ENCODE data around the gene GRIK4.

The GRIK4 gene

DNA sequence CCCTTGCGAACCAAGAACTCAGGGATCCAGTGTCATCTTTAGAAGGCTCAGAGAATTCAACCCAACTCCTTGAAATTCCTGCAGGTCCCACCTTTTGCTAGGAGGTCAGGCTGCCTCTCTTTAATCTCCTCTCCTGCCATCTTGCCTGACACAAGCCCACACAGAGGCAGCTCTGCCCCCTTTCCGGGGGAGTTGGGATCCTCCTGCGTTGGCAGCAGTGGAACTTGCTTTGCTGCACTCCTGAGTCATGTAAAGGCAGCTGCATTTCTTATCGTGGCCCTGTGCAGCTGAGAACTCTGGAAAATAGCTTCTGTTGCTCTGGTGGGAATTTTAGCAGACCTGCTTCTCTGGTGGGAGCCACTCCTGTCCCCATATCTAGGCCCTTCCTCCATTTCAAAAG lies 370.0 kb downstream of the GRIK4 start:
- no peak for DNase-seq (ENCODE audit: low spot score)

DNA sequence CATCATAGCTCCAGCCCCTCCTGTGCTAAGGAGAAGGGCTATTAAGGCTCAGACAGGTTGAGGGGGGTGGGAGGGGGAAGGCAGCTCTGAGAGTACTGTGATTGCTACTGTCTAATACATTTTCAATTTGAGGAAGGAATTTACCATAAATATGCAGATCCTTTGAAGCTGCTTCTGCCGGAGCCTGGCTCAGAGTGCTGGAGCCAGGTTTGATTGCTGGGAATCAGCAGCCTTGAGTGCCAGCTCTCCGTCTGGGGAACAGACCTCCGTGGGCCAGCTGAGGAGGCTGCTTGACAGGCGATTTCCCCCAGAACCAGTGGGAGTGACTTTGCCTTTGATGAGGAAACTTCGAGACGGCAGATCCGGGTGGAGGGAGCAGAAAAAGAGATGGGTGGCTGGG lies 370.6 kb downstream of the GRIK4 start:
- no peak for DNase-seq (ENCODE audit: low spot score)

DNA sequence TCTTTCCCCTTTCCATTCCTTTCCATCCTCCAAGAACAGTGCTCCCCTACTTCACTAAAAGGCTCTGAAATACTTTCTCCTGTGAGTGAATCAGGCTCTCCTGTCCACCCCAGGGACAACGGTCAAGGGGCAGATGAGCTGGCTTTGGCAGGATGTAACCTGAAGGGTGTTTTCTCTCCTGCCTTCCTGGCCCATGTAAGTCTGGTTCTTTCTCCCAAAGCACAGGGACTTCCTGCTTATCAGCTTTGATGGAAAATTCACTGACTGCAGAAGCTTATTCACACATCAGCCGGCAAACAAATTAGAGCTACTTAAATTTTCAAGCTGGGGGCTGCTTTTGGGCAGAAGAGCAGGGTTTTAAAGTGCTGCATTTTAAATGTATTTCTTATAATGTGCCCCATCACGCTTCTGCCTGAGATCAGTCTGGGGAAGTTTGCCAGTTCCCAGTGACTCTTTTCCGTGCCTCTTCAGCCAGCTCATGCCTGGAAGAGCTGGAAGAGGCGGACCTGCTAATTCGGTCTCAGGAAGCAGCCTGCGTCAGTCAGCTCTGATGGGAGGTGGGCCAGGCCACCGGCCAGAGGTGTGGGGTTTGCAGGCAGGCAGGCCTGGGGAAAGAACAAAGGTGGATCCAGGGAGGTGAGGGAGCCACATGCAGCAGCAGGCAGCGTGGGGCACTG lies 372.0 kb downstream of the GRIK4 start:
- no peak for DNase-seq (ENCODE audit: low spot score)

DNA sequence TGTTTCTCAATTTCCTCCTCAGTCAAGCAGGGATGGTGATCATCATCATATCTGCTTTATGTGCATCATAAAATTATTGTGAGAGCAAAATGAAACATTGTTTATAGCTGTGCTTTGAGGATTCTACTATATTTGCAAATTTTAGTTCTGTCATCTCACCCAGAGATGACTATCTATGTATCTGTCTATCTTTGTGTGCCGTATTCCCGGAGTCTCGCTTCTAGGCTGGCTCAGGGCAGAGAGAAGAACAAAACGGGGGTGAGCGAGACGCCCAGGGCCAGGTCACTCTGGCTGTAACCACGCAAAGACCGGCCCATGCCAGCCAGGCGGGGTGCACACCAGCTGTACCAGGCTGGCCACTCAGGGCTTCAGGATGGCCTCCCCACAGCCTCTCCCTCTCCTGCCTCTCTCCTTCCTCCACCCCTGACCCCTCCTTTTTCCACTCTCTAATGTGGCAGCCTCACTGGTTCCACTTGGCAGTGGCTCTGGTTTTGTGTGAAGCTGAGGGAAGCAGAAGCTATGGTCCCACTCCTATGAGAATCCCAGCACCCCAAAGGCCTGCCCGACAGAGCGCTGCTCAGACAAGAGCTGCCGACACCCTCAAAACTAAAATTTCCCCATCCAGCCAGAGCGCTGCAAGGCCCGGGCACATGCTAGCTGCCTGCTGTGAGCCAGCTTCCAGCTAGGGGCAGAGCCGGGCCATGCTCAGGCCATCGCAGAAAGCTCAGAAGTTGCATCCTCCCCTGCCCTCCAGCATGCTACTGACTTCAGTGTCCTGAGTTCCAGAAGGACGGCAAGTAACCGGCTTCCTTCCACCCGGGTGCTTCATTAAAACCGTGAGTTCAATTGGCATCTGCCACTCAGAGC lies 372.8 kb downstream of the GRIK4 start:
- no peak for DNase-seq (ENCODE audit: low spot score)

DNA sequence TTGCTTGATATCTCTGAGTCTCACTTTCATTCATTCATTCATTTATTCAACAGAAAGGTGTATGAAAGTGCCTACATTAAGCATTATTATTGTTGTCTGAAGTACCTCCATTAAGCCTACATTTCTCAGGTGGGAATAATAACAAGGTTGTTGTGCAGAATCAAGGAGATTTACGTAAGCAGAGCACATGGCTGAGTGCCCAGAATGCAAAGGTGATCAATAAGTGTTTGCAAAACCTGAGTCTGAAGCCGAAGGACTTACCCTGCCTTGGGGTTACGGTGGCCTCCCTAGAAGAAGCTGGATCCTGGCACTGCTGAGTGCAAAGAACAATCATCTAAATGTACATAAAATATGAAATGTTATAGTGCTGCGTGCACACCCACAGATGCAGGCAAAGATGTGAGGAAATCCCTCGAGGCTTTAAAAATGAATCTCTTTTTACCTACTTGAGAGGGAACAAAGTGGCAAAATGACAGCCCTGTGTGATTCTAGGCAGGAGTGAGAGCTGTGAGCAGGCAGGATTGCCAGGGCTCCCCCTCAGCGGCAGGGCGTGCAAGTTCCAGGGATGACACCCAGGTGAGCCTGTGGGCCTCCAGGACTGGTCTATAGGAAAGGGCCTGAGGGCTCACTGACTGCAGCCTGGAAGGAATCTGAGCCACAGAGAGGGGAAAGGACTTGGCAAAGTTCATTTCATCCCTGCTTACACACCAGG lies 379.2 kb downstream of the GRIK4 start:
- DNase-seq (ENCODE audit: low spot score), result no peak

DNA sequence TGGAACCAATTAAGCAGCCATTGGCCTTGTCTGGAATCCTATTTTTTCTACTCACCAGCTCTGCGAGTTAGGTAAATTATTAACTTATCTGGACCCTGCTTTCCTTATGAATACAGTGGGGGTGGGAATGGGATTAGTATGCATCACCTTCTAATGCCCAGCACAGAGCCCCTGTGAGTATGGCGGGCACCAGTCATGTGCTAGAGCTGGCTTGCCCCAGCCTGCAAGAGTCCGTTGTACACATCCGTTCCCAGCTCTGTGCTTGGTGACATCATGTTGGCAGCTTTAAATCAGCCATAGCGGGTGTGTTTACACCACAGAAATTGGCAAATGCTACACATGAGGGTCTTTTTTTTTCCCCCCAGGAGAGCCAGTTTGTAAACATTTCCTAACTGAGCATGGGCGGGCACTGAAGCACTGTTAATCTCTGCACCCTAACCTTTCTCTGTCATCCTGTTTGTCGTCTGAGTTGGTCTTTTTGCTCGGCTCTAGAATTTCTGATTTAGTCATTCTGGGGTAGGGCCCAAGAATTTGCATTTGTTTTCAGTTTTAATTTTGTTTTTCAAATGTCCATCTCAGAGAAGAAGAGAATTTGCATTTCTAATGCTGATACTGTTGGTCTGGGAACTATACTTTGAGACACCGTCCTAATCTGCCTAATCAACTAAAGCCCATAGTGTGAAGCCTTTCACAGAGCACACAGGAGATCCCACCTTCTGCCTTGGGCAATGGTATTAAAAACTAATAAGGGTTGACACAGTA lies 382.1 kb downstream of the GRIK4 start:
- DNase-seq (ENCODE audit: low spot score), result no peak

DNA sequence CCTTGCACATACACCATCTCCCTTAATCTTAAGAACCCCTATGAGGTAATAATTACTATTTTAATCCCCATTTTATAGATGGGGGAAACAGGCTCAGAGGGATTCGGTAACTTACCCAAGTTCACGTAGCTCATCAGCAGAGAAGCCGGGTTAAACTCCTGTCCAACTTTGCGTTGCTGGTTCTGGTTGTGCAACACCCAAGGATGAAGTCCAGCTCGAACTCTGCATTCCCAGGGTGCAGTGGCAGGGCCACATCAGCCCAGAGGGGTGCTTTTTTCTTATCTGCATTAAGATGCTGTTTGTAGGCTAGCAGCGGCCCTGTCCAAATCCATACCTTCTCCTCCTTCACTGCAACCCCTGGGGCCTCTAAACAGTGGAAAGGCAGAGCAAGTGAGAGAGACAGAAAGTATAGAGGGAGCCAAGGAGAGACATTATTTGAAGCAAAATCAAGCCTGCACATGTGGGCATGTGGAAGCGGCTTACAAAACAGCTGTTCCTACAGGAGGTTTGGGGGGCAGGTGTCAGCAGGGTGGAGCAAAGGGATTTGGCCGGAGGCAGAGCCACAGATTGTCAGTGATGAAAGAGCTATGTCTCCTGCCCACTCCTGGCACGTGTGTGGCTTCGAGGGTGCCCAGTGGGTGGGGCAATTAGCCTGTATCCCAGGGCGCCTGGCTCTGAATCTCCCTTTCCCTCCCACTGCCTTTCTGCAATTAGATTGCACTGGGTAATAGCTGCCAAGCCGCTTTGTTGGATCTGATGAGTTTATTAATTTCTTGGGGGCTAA lies 382.8 kb downstream of the GRIK4 start:
- no peak for DNase-seq (ENCODE audit: low spot score)

DNA sequence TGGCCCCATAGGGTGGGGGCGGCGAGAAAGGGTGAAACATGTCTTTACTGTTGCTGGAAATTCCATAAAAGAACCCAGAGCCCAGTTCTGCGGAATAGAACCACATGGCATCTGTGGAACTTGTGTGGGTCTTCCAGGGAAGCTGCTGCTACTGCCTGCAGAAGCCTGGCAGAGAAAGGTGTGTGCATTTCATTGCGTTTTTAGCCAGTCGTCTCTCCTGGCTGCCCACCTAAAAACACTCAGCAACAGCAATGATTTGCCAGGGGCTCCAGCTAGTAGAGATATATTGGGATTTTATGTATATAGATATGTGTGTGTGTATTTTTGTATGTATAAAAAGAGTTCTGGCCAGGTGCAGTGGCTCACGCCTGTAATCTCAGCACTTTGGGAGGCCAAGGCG lies 385.1 kb downstream of the GRIK4 start:
- no peak for DNase-seq (ENCODE audit: low spot score)

DNA sequence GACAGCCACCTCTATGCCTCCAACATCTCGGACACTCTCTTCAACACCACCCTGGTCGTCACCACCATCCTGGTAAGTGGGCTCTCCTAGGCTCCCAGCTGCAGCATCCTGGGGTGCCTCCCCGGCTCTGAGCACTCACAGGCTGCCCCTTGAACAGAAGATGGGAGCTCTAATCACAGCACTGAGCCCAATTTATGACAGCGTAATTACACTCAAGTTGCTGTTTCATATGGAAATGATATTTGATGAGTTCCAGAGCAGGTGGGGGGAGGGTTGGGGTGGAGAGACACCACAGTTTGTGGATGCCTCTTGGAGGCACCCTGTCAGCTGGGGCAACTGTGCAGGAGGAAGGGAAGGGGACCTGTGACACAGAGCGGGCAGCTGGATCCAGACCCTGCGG lies 387.0 kb downstream of the GRIK4 start:
- no peak for DNase-seq (ENCODE audit: low spot score)

DNA sequence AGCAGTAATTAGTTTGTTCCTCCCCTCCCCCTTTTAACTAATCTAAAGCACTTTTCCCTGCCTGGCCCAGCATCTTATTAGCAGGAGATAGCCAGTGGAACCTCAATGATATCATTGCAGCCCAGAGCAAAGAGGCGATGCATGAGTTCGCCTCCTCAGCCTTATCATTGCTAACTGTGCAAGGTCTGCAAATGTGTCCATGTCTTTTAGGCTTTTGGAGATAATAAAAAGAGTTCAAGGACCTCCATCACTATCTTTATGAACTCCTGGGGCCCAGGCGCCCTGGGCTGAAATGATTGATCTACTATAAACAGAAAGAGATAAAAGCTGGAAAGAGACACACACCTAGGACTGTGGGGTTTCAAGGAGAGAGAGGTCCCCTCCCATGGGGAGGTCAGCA lies 388.2 kb downstream of the GRIK4 start:
- DNase-seq (ENCODE audit: low spot score), result peak; percentile 40

DNA sequence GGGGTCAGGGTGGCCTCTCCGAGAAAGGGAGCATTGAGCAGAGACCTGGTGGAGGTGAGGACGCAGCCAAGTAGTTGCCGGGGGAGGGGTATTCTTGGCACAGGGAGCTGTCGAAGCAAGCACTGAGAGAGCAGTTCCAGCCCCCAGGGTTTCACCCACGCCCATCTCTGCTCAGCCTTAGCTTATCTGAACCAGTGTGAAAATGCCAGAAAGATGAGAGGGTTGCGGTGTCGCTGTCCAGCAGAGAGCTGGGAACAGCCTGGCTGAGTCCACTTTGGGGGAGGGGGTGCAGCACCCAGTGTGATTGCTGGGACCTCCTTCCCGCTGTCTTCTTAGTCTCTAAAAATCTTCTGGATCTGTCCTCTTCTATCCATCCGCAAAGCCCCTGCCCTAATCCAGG lies 389.1 kb downstream of the GRIK4 start:
- no peak for DNase-seq (ENCODE audit: low spot score)

DNA sequence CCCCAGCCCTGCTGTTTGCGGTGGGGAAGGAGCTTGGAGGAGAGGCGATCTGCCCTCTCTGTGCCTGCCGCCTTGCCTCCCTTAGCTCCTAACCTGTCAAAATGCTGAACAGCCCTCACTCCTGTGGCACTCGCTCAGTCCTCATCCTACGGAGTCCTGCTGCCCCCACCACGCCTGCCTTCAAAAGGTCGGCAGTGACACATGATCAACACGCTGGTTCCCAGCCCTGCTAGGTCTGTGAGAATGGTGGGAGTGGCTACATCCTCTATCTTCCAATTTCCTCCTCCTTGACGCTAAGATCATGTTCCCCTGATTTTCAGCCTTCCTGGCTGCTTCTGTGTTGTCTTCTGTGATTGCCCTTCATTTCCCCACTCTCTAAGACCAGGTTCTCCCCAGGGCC lies 392.1 kb downstream of the GRIK4 start:
- DNase-seq (ENCODE audit: low spot score), result no peak

DNA sequence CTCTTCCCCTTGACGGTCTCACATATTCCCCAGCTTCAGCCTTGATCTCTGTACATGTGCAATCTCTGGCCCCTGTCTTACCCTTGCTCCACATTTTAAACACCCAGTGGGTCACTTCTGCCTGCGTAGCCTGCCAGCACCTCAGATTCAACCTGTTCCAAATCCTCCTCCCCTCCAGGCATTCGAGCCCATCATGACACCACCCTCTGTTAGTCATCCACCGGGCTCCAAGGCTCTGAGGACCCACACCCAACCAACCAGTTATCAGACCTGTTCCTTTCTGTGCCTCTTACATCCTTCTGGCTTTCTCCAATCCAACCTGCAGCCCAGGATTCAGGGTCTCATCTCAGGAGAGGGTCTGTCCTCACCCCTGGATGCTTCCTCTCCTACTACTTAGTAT lies 392.6 kb downstream of the GRIK4 start:
- DNase-seq (ENCODE audit: low spot score), result no peak

DNA sequence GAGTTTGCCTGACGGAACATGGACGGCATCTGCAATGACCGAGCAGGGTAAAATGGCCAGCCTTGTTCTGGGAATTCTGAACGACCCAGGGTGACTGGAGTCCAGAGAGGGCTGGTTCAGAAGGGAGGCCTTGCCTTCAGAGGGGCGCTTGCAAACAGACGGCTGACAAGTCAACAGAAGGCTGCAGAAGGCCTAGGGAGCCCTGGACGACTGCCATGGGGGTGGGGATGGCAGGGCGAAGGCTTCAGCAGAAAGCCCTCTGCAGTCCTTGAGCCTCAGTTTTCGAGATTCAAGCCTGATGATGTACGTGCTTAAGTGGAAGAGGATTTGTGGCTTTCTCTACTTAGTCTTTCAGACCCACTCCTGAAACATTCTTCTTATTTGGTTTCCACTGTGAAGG lies 395.2 kb downstream of the GRIK4 start:
- no peak for DNase-seq (ENCODE audit: low spot score)

DNA sequence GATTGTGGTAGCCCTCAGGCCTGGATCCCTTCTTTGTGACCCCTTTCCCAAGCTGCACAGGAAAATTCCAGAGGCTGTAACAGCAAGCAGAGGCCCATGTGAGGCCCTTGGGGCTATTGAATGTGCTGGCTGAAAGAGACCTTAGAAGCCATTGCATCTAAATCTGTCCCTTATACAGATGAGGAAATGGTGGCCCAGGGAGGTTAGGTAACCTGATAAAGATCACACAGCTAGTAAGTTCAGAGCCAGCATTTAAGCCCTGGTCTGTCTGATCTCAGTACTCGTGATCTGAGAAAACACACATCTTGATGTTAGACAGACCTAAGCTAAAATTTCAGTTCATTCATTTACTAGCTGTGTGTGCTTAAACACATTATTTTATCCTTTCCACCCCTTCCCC lies 396.4 kb downstream of the GRIK4 start:
- no peak for DNase-seq (ENCODE audit: low spot score)

DNA sequence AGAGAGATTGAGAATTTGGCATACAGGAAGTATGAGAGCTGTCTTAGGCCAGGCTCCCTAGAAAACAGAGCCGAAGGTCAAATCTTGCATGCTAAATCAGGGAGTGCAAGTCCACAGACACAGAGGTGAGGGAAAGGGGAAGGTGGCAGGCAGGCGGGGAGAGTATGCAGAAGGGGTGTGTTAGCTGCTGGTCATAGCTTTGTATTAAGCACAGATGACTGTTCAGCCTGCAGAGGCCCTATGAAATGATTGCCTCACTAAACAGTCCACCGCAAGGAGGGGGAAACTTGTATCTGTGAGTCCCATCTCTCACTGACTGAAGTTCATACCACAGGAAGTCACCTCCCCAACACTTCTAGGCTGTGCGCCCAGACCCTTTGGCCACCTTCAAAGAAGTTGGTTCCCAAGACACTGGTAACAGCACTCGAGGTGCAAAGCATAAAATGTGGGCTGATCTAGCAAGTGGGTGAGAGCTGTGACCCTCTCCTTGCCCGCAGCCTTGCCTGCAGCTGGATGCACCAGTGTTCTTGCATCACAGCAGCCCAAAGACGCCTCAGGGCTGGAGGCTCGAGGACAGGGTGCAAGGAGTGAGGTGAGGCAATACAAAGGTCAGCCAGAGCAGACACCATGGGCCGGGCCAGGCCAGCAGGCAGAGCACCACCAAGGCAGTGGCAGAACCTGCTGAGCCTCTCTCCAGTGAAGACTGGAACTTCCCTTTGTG lies 397.1 kb downstream of the GRIK4 start:
- no peak for DNase-seq (ENCODE audit: low spot score)

DNA sequence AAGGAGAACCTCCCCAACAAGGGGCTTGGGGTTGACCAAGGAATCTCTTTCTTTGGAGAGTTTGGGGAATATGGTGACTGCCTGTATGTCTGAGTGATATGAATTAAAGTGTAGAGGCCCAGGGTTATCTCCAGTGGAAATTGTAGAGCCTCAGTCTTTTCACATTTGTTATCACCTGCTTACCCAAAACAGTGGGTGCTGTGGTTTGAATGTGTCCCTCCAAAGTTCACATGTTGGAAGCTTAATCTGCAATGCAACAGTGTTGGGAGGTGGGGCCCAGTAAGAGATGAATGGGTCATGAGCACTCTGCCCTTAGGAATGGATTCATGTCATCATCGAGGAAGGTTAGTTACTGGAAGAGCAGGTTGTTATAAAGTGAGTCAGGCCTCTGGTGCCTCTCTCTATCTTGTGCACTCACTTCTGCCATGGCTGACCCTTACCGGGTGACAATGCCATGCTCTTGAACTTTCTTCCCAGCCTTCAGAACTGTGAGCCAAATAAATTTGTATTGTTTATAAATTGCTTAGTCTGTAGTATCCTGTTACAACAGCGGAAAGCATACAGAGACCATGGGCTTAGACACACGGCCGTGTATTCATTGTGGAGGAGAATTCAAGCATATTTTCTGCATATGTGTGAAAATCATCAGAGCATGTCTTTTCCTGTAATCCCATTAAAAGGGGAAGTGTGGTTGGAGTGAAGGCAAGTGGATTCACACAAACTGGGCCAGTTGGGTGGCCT lies 398.3 kb downstream of the GRIK4 start:
- no peak for DNase-seq (ENCODE audit: low spot score)

DNA sequence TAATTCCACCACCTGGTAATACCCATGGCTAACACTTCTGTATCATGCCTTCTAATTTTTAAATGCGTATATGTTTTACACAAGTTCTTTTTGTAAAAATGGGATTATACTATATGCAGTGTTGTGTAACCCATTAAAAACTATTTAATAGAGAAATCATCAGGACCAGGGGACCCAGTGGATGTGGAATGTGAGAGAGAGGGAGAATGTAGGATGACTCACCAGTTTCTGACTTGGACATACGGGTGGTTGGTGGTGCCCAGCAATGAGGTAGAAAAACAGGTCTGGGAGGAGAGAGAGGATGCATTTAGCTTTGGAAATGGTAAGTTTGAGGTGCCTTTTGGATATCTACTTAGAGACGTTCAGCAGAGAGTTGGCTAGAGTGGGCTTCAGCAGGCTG lies 400.4 kb downstream of the GRIK4 start:
- DNase-seq (ENCODE audit: low spot score), result no peak

DNA sequence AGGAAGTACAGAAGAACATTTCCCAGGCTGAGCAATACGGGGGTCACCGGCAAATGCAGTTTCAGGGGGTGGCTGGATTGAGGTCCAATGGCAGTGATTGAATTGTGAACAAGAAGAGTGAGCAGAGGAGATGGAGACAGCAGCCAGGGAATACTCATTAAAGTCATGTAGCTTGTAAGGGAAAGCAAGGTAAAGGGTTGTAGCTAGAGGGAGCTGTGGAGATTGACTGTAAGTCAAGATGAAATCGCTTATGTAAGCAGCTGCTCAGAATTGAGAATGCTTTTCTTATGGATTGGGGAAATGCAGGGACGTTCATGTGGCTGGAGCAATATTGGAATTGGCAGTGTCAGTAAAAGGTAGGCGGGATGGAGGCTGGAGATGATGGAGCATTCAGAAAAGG lies 401.0 kb downstream of the GRIK4 start:
- DNase-seq (ENCODE audit: low spot score), result peak; percentile 6

DNA sequence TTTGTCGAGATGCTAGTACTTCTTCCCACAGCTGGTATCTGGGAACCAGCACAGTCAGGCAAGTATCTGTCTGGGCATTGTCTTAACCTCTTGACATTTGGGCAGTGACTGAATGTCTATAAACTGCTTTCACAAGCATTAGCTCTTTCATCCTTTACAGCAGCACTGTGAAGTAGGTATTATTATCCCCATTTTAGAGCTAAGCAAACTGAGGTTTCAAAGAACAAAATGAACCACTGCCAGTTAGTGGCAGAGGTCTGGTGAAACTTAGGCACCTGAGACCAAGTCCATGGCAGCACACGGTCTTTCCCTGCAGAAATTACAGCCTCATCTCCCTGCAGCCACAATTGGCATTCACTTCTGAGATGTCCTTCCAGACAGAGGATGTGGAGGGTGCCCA lies 401.4 kb downstream of the GRIK4 start:
- DNase-seq (ENCODE audit: low spot score), result no peak
